ENCODE results near the gene INCENP.

GRCh38 chr11:62149986-62150886, 26.4 kb downstream of the INCENP start:
- TF ChIP-seq CTCF (IDR thresholded peaks at IDR 0.05; ENCODE audit: low read length) (no peak), EZH2phosphoT487 (IDR thresholded peaks at IDR 0.05; ENCODE audit: low read length) (no peak), EZH2 (optimal IDR thresholded peaks at IDR 0.05; ENCODE audit: low read depth, low read length) (no peak)
